Stimulated activated effector memory CD8-positive, alpha-beta T cell treated with anti-CD3 and anti-CD28 coated beads, Interleukin-12 subunit alpha, Interleukin-12 subunit beta, amount 100 ng/mL, for 72 hours (primary cell): ENCODE measurements around the gene SPACA7.
A peak's percentile ranks its signal among the peaks of the same experiment; 100 is the strongest.
"Not testable (repeated sequence)": the region's sequence is repeated elsewhere in the genome, so short reads cannot be mapped to it uniquely, and the experiment has no call there.

Source experiments
- ATAC-seq: fragments of 150-1000 bp; cut with Tn5 transposase; 2 replicates; pipeline ENCODE4 v1.10.0; 2021
- DNase-seq, 2 donors: peaks; one replicate each; pipeline ENCODE4 v3.0.0; 2021 to 2022; ENCODE audit warnings: low spot score in 2 of 2
- H3K27ac Mint-ChIP-seq: one replicate; pipeline ENCODE4 v1.8.0; 2022; ENCODE audit warnings: mild to moderate bottlenecking, mixed read lengths
- H3K36me3 Mint-ChIP-seq: one replicate; pipeline ENCODE4 v1.8.0; 2022; ENCODE audit warnings: mild to moderate bottlenecking, mixed read lengths
- H3K4me1 Mint-ChIP-seq: one replicate; pipeline ENCODE4 v1.8.0; 2022; ENCODE audit warnings: mixed read lengths
- H3K4me3 Mint-ChIP-seq: one replicate; pipeline ENCODE4 v1.8.0; 2022; ENCODE audit warnings: mild to moderate bottlenecking, mixed read lengths
- H3K9me3 Mint-ChIP-seq: one replicate; pipeline ENCODE4 v1.8.0; 2022; ENCODE audit warnings: mixed read lengths

Gene SPACA7

DNA sequence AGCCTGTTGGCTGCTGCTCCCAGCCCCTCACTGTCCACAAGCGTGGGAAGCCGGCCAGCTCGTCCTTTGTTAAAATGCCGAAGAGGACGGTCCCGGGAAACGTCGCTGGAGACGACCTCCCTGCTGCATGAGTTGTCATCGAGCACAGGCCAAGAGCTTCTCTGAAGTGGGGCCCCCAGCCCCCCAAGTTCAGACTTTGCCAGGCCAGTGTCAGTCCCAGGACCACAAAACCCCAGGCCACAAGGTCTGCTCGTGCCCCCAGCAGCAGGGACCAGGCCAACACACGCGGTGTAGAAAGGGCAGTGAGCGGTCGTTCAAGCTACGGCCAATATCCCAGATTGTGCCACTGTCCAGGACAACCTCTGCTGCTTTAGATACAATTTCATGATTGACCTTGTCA lies 57.4 kb downstream of the SPACA7 start:
- H3K9me3 Mint-ChIP-seq, result peaks cover 11% of the 10 kb centered on the region
- H3K36me3 Mint-ChIP-seq, DNase-seq, H3K4me3 Mint-ChIP-seq, H3K4me1 Mint-ChIP-seq, H3K27ac Mint-ChIP-seq, ATAC-seq: not testable (repeated sequence)

DNA sequence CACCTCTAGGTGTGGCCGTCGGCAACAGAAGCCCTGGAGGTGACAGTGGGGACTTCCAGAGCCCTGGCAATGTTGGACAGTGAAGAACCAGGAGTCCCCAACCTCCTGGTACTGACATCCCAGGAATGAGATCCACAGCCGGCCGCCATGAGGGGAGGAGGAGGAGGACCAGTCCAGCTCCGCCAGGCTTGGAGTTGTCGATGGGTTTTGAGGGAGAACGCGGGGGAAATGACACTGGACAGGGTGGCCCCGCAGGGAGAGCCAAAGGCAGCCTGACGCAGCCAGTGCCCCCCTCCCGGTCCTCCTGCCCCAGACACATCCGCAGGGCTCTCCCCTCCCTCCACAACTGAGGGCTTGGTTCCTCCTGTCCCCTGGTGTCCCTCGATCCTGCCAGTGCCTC lies 57.9 kb downstream of the SPACA7 start:
- Mint-ChIP-seq H3K9me3 (peaks cover 12% of the 10 kb centered on the region), H3K36me3 (no peaks in the 10 kb centered on the region), H3K4me1 (no peaks in the 10 kb centered on the region), H3K27ac (no peak overlapping the region), H3K4me3 (no peak overlapping the region)
- ATAC-seq (no peak), DNase-seq (no peak)

DNA sequence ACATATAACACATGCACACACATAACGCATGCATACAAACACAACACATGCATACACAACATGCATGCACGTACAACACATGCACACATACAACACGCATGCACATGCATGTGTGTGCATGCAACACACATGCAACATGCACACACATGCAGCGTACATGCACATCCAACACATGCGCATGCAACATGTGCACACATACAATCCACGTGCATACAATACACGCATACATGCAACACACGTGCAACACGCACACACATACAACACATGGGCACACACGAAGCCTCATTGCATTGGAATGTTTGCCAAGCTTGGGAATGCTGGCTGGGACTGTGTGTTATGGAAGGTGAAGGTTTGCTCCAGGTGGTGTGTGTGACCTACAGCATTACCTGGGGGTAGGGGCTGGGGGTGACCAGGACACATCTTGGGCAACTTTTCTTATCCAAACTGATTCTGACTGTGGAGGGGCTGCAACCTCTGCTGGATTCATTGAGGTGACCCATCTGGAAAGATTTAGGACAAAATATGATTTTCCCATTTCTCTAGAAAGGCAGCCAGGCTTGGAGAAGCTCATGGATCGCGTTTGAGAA lies 58.9 kb downstream of the SPACA7 start:
- H3K36me3 Mint-ChIP-seq, result no peaks in the 10 kb centered on the region
- peaks cover 13% of the 10 kb centered on the region for H3K9me3 Mint-ChIP-seq
- no peak for DNase-seq
- no peak for ATAC-seq
- no peak overlapping the region for H3K4me3 Mint-ChIP-seq
- H3K4me1 Mint-ChIP-seq, result no peaks in the 10 kb centered on the region
- no peak overlapping the region for H3K27ac Mint-ChIP-seq

DNA sequence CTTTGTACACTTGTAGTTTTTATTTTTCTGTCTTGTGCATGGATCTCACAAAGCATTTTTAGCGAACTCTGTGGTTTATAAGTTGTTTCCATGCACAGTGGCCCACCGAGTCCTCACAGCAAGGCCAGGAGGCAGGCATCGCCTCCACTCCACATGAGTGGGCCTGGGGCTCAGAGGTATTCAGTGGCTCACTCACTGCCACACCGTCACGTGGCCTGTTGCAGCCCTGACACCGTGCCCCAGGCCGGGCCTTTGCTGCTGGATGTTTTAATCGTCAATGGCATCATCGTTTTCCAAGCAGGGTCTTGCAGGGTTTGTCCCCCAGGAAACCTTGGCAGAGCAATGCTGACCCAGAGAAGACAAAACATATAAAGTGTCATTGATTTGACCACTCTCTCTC lies 59.8 kb downstream of the SPACA7 start:
- Mint-ChIP-seq H3K27ac (no peak overlapping the region), H3K9me3 (peaks cover 11% of the 10 kb centered on the region), H3K4me1 (no peaks in the 10 kb centered on the region), H3K4me3 (no peak overlapping the region), H3K36me3 (no peaks in the 10 kb centered on the region)
- DNase-seq, result no peak
- ATAC-seq, result no peak

DNA sequence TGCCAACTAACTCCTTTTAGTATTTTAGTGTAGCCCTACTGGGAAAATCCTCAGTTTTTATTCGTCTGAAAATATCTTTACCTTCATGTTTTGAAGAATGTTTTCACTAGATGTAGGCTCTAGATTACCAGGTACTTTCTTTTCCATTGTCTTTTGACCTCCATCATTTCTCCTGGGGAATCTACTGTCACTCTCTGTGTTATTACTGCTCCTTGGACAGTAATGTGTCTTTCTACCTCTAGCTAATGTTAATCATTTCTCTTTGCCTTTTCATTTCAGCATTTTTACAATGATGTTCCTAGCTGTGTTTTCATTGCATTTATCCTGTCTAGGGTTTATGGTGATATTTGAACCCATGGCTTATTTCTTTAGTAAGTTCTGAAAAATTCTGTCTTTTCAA lies 61.9 kb downstream of the SPACA7 start:
- Mint-ChIP-seq H3K27ac (no peak overlapping the region), H3K4me1 (peaks cover under 1% of the 10 kb centered on the region), H3K4me3 (no peak overlapping the region), H3K36me3 (no peaks in the 10 kb centered on the region), H3K9me3 (peaks cover 11% of the 10 kb centered on the region)
- no peak for DNase-seq
- ATAC-seq, result no peak

DNA sequence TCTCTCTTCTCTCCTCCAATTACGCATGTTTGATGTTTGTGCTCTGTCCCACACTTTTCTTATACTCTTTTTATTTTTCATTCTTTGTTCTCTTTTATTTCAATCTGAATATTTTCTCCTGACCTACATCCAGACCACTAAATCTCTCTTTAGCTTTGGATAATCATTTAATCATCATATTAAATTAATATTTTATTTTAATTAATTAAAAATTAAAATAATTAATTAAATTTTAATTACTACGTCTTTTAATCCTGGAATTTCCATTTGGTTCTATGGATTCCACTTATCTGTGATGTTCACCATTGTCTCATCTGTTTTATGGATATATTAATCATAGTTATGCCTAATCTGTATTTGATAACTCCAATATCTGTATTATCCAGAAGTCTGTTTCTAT lies 62.4 kb downstream of the SPACA7 start:
- peaks cover 5% of the 10 kb centered on the region for H3K4me1 Mint-ChIP-seq
- ATAC-seq (no peak), DNase-seq (no peak)
- H3K9me3 Mint-ChIP-seq, result peaks cover 11% of the 10 kb centered on the region
- no peaks in the 10 kb centered on the region for H3K36me3 Mint-ChIP-seq
- H3K27ac Mint-ChIP-seq, result no peak overlapping the region
- H3K4me3 Mint-ChIP-seq, result no peak overlapping the region

DNA sequence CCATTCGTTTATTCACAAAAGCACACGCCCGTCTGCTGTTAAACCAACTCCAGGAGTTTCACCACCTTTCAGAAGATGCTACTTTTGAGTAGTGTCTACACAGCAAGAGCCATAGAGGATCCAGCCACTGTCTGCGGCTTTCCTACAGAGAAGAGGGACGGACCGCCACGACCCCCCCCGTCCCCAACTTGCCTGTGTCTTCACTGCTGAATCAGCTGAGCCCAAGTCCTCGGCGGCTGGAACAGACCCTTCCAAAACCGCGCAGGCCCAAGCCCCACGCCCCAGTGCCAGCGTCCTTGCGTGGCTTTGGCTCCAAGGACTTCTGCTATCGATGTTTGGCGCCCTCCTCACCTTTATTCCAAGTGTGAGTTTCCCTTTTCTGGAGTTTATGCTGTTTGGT lies 65.1 kb downstream of the SPACA7 start:
- H3K4me1 Mint-ChIP-seq, result peaks cover 8% of the 10 kb centered on the region
- H3K9me3 Mint-ChIP-seq, result peaks cover 11% of the 10 kb centered on the region
- ATAC-seq (no peak), DNase-seq (no peak)
- no peak overlapping the region for H3K27ac Mint-ChIP-seq
- no peaks in the 10 kb centered on the region for H3K36me3 Mint-ChIP-seq
- no peak overlapping the region for H3K4me3 Mint-ChIP-seq

DNA sequence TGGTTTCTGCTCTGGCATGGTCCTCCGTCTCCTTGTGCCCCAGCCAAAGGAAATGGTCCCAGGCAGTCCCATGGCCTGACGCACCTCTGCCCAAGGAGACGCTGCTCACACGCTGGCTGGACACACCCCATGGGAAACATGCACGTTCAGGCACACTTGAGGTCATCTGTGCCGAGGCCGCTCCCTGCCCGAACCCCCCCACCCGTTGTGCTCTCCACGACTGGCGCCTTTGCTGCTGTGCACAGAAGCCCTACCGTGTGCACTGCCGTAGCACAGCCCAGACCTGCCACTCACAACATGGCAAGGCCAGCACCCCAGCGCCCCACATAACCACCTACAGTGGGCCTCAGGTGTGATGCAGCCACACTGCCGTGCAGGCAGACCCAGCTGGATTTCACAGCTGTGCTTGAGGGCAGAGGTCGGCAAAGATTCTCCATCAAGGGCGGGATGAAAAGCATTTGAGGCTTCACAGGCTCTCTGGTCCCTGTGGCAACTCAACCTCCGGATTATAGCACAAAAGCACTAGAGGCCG lies 65.7 kb downstream of the SPACA7 start:
- DNase-seq (no peak), ATAC-seq (no peak)
- no peak overlapping the region for H3K4me3 Mint-ChIP-seq
- H3K4me1 Mint-ChIP-seq, result peaks cover 8% of the 10 kb centered on the region
- no peaks in the 10 kb centered on the region for H3K36me3 Mint-ChIP-seq
- peaks cover 11% of the 10 kb centered on the region for H3K9me3 Mint-ChIP-seq
- H3K27ac Mint-ChIP-seq, result no peak overlapping the region

DNA sequence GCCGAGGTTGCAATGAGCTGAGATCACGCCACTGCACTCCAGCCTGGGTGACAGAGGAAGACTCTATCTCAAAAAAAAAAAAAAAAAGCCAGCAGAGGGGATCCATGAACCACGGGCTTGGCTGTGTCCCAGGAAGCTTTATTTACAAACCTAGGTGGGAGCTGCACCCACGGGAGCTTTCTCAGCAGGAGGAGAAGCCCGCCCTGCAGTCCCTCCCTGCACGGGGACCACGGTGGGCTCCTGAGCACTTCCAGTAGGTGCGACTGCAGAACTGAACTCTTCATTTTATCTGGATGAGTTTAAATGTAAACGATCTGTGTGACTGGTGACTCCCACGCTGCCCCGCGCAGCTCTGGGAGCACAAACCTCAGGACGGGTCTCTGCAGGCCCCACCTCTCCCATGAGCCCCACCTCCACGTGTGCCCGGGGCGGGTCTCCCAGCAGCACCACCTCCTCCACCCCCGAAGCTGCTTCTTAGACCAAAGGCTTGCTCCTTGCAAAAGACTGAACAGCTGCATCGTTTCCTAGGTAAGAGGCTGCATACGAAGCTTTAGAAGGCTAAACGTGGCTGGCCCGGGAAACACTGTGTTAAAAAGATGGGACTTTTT lies 66.4 kb downstream of the SPACA7 start:
- H3K9me3 Mint-ChIP-seq, result peaks cover 11% of the 10 kb centered on the region
- H3K4me1 Mint-ChIP-seq, result peaks cover 14% of the 10 kb centered on the region
- DNase-seq (no peak), ATAC-seq (no peak)
- H3K36me3 Mint-ChIP-seq, result no peaks in the 10 kb centered on the region
- no peak overlapping the region for H3K4me3 Mint-ChIP-seq
- H3K27ac Mint-ChIP-seq, result no peak overlapping the region

DNA sequence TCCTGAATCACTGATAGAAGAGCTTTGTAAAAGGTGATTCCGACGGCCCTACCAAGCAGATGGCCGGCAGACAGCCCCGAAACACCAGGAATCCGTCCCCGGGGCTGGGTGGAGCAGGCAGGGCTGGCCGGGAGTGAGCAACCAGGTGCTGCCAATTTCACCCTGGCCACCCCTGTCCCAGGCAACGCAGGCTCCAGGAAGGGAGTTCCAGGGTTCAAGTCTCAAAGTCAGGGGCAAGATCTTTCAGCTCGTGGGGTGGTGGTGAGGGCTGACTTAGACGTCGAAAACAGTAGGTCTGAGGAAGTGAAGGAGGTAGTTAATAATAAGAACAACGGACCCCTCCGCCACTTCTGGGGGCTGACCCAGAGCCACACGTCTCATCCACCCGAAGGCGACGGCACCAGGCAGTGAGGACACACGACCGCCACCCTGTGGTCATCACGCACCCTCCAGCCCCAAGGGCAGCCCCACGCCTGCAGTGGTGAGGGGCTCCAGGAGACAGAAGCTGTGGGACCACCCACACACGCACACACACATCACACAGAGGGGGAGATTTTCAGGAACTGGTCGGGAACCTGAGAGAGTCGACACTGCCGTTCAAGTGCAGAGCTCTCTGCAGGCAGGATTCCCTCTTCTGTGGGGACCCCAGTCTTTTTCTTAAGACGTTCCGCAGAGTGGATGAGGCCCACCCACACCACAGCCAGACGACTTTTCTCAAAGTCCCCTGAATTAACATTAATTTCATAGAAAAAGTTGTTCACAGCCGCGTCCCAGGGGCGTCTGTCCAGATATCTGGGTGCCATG lies 67.2 kb downstream of the SPACA7 start:
- H3K27ac Mint-ChIP-seq, result no peak overlapping the region
- H3K4me3 Mint-ChIP-seq, result no peak overlapping the region
- H3K9me3 Mint-ChIP-seq, result peaks cover 5% of the 10 kb centered on the region
- ATAC-seq (peak; percentile 14), DNase-seq (no peak)
- H3K4me1 Mint-ChIP-seq, result peaks cover 14% of the 10 kb centered on the region
- no peaks in the 10 kb centered on the region for H3K36me3 Mint-ChIP-seq

DNA sequence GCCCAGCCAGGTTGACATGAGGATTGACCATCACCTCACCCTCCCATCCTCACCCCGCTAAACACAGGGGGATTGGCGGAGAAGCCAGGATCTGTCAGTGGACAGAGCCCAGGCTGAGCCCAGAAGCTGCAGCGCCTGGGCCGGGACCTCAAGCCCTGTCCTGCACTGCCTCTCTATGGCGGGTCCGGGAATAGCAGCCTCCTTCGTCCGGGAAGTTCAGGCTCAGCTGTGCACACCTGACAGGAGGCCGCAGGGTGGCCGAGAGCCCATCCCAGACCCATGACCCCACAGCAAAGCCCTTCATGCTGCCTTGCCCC lies 67.8 kb downstream of the SPACA7 start:
- DNase-seq (peak; percentile 38 to 81), ATAC-seq (peak; percentile 51)
- Mint-ChIP-seq H3K4me1 (peaks cover 14% of the 10 kb centered on the region), H3K36me3 (no peaks in the 10 kb centered on the region), H3K27ac (no peak overlapping the region), H3K9me3 (peaks cover 4% of the 10 kb centered on the region), H3K4me3 (no peak overlapping the region)

DNA sequence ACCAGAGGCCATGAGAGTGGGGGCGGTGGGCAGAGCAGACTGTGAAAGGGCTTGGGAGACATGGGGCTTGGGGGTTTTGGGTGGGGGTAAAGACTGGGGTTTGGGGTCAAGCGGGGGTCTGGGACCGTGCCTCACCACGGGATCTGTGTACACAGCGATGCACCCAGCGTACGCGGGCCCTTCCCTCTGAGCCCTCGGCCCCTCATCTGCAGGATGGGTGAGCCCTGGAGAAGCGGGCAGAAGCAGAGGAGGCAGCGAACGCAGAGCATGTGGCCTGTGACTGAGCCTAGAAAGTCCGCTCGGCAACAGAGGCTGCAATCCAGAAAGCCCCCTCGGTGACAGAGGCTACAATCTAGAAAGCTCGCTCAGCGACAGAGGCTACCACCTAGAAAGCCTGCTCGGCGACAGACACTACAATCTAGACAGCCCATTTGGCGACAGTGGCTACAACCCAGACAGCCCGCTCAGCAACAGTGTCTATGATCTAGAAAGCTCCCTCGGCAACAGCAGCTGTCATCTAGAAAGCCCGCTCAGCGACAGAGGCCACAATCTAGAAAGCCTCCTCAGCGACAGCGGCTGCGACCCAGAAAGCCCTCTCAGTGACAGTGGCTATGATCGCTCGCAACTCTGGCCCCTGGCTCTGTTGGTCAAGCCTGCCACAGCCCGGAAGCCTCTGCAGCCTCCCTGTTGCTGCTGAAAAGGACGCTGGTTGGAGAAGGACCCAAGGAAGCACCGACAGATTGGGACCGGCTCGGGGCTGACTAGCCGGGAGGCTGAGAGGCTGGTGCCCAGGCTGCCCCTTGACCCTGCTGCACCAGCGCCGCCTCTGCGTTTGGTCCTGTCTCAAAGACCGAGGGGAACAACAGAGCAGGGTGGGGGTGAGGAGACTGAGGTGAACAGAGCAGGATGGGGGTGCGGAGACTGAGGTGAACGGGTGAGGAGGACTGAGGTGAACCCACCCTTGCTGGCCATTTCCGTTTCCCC lies 68.6 kb downstream of the SPACA7 start:
- no peak overlapping the region for H3K27ac Mint-ChIP-seq
- ATAC-seq (no peak), DNase-seq (peak in 1 of 2 donors; percentile 42)
- H3K4me1 Mint-ChIP-seq, result peaks cover 14% of the 10 kb centered on the region
- H3K36me3 Mint-ChIP-seq, result no peaks in the 10 kb centered on the region
- no peaks in the 10 kb centered on the region for H3K9me3 Mint-ChIP-seq
- H3K4me3 Mint-ChIP-seq, result no peak overlapping the region

DNA sequence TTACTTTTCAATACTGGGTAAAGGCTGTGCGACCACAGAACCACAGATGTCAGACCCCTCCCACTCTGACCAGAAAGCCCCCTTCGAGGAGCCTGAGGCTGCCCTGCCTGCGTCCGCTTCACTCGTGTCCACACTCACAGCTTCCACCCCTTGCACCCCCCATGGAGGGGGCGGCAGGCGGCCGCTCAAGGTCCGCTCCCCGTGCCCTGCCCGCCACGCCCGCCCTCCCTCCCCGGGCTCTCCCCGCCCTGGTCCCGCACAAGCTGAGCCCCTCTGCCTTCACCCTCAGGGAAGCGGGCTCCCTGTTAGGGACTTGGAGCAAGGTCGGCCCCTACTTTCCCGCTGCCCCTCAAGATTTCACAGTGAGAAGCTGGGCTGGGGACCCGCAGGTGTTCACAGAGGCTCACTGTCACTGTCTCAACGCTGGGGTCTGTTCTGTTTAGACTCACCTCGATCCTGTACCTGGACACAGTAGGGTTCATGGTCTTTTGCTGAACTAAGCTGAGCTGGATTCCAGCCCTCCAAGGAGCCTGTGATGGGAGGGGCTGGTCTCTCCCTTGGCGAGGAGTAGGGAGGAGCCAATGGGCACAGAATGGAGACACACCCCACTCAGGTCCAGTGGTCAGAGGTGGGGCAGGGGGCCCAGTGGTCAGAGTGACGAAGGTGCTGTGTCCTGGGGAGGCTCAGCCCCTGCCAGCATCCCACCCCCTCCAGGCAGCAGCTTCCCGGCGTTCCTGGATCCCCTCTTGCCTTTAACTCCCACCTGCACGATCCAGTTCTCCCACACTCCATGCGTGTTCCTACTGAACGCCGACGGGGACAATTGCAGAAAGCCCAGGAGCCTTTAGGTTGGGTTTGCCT lies 69.5 kb downstream of the SPACA7 start:
- H3K36me3 Mint-ChIP-seq, result no peaks in the 10 kb centered on the region
- ATAC-seq, result no peak

DNA sequence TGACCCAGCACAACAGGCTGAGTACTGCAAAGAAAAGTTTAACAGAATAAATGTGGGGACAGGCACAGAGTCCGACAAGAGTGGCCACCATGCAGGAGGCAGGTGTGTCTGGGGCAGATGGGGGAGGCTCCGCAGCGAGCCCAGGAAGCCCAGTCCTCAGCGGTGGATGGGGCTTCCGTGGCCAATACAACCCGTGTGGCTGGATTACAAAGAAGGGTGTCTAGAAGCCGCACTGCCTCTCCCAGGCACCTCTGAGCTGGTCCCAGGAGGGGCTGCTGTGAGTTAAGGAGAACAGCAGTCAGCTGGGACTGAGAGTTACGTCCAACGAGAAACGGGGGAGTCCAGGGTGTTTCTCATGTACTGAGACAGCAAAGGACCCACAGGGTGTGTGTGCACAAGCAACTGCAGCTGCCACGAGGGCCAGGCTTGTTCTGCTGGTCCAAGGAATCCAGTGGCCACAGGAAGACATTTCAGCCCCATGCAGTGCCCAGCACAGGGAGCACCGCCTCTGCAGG lies 70.2 kb downstream of the SPACA7 start:
- Mint-ChIP-seq H3K4me1 (peaks cover 14% of the 10 kb centered on the region), H3K4me3 (no peak overlapping the region), H3K9me3 (no peaks in the 10 kb centered on the region), H3K27ac (no peak overlapping the region), H3K36me3 (no peaks in the 10 kb centered on the region)
- ATAC-seq, result no peak
- peak in 1 of 2 donors; percentile 26 for DNase-seq

More for the DNA sequence above, 69.5 kb downstream of the SPACA7 start:
- no peak overlapping the region for H3K27ac Mint-ChIP-seq
- no peaks in the 10 kb centered on the region for H3K9me3 Mint-ChIP-seq
- no peak overlapping the region for H3K4me3 Mint-ChIP-seq
- H3K4me1 Mint-ChIP-seq, result peaks cover 14% of the 10 kb centered on the region
- peak in 1 of 2 donors; percentile 44 for DNase-seq
